Lower leg skin (tissue), 3 donors: Measurements from ENCODE around the gene TCAP.

Source experiments
- POLR2A ChIP-seq, 2 donors: fragments of 450-650 bp; IDR thresholded peaks; one replicate each; pipeline ENCODE4 v1.6.1; 2016 to 2017; ENCODE audit warnings: antibody characterized with exemption in 2 of 2, mild to moderate bottlenecking in 1 of 2, moderate library complexity in 1 of 2
- TF ChIP-seq, protein P1 (sequence below), 3 donors: fragments of 450-650 bp; IDR thresholded peaks; one replicate each; pipeline ENCODE4 v1.5.1; 2016; ENCODE audit warnings: antibody characterized with exemption in 3 of 3, mild to moderate bottlenecking in 3 of 3, moderate library complexity in 2 of 3

DNA sequence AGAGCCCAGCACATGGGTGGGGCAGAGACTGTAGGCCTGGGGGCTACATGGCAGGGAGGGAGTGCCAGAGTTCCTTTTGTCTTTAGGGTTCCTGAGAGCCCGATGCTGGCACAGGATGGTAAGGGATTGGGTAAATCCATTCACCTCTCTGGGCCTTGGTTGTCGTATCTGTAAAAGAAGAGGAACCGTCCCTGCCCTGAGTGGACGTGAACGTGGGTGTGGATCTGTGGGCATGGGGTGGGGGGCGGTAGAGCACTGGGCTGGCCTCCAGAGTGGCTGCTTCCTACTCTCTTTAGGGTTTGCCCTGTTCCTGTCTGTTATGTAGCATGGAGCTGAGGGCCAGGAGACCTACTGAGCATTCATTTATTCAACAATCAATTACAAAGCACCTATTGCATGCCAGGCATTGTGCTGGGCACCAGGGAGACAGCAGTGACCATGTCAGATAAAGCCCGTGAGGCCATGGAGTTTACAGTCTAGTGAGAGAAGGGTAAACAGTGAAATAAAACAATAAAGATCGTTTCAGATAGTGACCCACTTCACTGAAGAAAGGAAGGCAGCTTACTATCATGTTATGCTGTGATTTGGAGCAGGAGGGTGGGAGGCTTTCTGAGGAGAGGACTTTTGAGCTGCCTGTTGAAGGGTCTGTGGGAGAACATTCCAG lies 13.1 kb upstream of the TCAP start:
- TF ChIP-seq, protein P1, sequence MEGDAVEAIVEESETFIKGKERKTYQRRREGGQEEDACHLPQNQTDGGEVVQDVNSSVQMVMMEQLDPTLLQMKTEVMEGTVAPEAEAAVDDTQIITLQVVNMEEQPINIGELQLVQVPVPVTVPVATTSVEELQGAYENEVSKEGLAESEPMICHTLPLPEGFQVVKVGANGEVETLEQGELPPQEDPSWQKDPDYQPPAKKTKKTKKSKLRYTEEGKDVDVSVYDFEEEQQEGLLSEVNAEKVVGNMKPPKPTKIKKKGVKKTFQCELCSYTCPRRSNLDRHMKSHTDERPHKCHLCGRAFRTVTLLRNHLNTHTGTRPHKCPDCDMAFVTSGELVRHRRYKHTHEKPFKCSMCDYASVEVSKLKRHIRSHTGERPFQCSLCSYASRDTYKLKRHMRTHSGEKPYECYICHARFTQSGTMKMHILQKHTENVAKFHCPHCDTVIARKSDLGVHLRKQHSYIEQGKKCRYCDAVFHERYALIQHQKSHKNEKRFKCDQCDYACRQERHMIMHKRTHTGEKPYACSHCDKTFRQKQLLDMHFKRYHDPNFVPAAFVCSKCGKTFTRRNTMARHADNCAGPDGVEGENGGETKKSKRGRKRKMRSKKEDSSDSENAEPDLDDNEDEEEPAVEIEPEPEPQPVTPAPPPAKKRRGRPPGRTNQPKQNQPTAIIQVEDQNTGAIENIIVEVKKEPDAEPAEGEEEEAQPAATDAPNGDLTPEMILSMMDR (IDR thresholded peaks at IDR 0.05), result no peak
- TF ChIP-seq POLR2A (IDR thresholded peaks at IDR 0.05), result no peak
